Effector memory CD4-positive, alpha-beta T cell (primary cell): ENCODE measurements around the gene NPC2.
"Not testable (repeated sequence)": the region's sequence is repeated elsewhere in the genome, so short reads cannot be mapped to it uniquely, and the experiment has no call there.

Source experiments
- DNase-seq, 3 donors: peaks; one replicate each; pipeline ENCODE4 v3.0.0-alpha.2; 2020
- H3K27ac ChIP-seq: 2 replicates; pipeline ENCODE4 v1.7.0; 2013; ENCODE audit warnings: mild to moderate bottlenecking, low read length, moderate library complexity; ENCODE audit not compliant: insufficient read depth, poor library complexity, severe bottlenecking
- H3K27me3 ChIP-seq: replicated peaks from 2 replicates; pipeline ENCODE4 v1.7.0; 2013; ENCODE audit warnings: mild to moderate bottlenecking, low read length; ENCODE audit not compliant: insufficient read depth, control insufficient read depth, poor library complexity, severe bottlenecking
- H3K36me3 ChIP-seq: 2 replicates; pipeline ENCODE4 v1.7.0; 2013; ENCODE audit warnings: mild to moderate bottlenecking, low read length, moderate library complexity; ENCODE audit not compliant: control insufficient read depth, insufficient read depth
- H3K4me1 ChIP-seq: 2 replicates; pipeline ENCODE4 v1.7.0; 2013; ENCODE audit warnings: low read length, mild to moderate bottlenecking; ENCODE audit not compliant: control insufficient read depth, insufficient read depth, poor library complexity, severe bottlenecking
- H3K4me3 ChIP-seq: 2 replicates; pipeline ENCODE4 v1.7.0; 2013; ENCODE audit warnings: low read length, low read depth, mild to moderate bottlenecking; ENCODE audit not compliant: insufficient read depth, poor library complexity, severe bottlenecking
- H3K9me3 ChIP-seq: 2 replicates; pipeline ENCODE4 v1.7.0; 2013; ENCODE audit warnings: mild to moderate bottlenecking, low read length, moderate library complexity; ENCODE audit not compliant: control insufficient read depth

Gene NPC2

DNA sequence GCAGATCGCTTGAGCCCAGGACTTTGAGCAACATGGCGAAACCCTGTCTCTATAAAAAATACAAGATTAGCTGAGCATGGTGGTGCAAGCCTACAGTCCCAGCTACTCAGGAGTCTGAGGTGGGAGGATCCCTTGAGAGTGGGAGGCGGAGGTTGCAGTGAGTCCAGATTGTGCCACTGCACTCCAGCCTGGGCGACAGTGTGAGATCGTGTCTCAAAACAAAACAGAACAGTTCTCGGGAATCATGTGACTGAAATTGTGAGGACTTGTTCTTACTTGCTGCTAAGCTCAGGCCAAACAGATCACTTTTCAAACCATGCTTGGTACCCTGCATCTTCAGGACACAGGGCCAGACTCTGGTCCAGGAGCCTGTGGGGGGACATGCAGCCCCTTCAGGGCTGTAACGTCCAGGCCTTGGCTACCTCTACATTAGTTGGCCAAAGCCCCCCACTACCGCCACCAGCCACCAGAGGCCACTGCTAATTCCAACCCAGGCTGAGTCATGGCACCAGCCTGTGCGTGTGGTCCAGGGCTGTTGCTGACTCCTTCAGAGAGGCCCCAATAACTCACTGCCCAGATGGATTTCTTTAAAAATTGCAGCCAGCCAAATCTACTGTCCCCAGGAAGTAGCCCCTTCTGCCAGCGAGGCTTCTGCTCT, 33.7 kb downstream of the NPC2 start:
- Histone ChIP-seq H3K4me1 (no peaks in the 10 kb centered on the region), H3K27ac (no peak overlapping the region), H3K36me3 (no peaks in the 10 kb centered on the region), H3K27me3 (no peaks in the 10 kb centered on the region), H3K9me3 (no peaks in the 10 kb centered on the region), H3K4me3 (no peak overlapping the region)
- no peak for DNase-seq

DNA sequence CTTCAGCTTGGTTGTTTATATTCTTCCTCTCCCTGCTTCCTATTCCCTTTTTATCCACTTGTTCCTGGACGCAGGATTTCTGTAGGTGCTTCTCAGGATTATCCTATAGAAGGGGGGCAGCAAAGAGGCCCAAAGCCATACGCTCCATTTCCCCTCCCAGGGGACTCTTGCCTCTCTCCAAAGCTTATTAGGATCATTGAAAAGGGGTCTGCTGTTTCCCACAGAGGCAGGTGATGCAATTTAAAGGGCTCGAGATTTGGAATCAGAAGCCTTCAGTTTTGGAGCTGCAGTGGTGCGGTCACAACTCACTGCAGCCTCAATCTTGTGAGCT, 35.6 kb downstream of the NPC2 start:
- Histone ChIP-seq H3K36me3 (no peaks in the 10 kb centered on the region), H3K9me3 (no peaks in the 10 kb centered on the region), H3K27ac (no peak overlapping the region), H3K4me3 (no peak overlapping the region), H3K4me1 (no peaks in the 10 kb centered on the region), H3K27me3 (no peaks in the 10 kb centered on the region)
- no peak for DNase-seq

DNA sequence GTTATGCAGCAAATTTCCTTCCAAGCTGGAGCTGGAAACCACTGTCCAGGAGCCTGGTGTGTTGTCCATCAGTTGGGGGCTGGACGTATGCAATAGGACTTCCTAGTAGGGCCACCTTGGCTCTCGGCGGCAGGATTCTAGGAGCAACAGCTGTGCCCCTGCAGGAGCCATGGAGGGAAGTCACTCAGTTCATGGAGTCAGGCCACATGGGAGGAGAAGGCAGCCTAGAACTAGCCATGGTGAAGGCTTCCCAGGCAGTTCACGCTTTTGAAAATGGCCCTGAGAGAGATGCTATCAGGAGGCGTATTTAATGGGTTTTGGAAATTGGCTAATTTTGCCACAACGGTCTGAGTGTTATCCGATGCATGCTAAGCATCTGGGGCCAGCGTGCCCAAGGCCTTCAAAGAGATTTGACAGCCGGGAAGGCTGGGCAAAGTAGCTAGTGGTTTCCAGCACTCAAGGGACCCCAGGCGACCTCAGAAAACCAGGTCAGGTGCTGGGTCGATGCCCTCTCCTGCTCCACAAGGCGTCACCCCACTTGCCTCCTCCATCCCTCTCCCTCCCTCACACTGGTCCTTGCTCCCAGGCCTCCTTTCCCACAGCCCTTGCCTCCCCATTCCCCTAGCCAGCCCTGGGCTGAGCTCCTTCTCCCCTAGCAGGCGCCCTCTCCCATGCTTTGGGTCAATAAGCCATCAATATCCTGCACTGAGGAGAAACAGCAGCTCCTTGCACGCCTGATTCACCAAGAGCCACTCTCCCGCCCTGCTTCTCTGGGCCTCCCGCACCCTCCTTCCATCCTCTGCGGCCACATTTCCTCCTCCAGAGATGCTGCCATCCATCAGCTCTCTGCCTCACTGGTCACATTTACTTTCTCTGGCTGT, 36.2 kb downstream of the NPC2 start:
- Histone ChIP-seq H3K36me3 (no peaks in the 10 kb centered on the region), H3K9me3 (no peaks in the 10 kb centered on the region), H3K27ac (no peak overlapping the region), H3K27me3 (no peaks in the 10 kb centered on the region), H3K4me1 (no peaks in the 10 kb centered on the region), H3K4me3 (no peak overlapping the region)
- DNase-seq, result no peak

DNA sequence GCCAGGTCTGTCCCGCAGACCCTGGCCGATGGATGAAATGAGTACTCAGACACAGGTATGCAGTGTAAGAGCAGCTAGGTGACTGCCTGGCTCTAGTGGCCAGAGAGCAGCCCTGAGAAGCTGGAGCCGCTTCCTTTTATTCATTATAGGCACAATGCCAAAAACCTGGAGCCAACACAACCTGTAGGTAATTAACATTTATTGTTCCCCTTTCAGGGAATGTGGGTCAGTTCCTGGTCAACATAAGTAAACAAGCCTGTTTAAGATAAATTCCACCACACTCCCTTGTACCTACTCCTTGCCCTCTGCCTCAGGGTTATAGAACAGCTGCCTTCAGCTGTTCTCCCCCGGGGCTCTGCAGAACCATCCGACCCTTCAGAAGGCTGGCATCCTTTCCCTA, 38.7 kb downstream of the NPC2 start:
- not testable (repeated sequence) for H3K27ac ChIP-seq, H3K36me3 ChIP-seq, DNase-seq, H3K27me3 ChIP-seq, H3K4me1 ChIP-seq, H3K4me3 ChIP-seq, H3K9me3 ChIP-seq

DNA sequence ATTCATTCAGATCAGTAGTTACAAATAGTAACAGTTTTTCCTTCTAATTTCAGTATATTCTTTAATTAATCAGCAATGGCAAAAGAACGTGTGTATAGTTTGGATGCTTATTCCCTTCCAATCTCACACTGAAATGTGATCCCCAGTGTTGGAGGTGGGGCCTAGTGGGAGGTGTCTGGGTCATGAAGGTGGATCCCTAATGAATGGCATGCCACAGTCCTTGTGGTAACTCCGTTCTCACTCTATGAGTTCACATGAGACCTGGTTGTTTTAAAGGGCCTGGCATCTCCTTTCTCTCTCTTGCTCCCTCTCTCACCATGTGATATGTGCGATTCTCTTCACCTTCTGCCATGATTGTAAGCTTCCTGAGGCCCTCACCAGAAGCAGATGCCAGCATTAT, 48.2 kb downstream of the NPC2 start:
- H3K27ac ChIP-seq, result no peak overlapping the region
- no peaks in the 10 kb centered on the region for H3K9me3 ChIP-seq
- H3K4me3 ChIP-seq, result no peak overlapping the region
- H3K27me3 ChIP-seq, result no peaks in the 10 kb centered on the region
- H3K4me1 ChIP-seq, result no peaks in the 10 kb centered on the region
- DNase-seq, result no peak
- H3K36me3 ChIP-seq, result no peaks in the 10 kb centered on the region

DNA sequence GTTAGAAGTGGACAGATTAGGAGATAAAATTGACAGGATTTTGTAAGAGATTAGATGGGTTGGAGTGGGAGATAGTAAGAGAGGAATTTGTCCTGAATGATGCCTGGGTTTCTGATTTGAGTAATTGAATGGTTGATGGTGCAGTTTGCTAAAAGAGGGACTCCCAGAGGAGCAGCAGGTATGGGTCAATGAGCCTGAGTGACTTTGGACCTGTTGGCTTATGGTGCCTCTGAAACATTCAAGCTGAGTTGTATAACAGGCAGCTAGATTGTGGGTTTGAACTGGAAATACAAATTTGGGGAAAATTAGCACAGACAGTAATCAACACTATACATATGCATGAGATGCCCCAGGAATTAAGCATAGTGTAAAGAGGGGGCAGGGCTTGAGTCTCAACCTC, 50.3 kb downstream of the NPC2 start:
- Histone ChIP-seq H3K4me1 (no peaks in the 10 kb centered on the region), H3K4me3 (no peak overlapping the region), H3K27me3 (no peaks in the 10 kb centered on the region), H3K9me3 (no peaks in the 10 kb centered on the region), H3K27ac (no peak overlapping the region), H3K36me3 (no peaks in the 10 kb centered on the region)
- DNase-seq, result no peak

DNA sequence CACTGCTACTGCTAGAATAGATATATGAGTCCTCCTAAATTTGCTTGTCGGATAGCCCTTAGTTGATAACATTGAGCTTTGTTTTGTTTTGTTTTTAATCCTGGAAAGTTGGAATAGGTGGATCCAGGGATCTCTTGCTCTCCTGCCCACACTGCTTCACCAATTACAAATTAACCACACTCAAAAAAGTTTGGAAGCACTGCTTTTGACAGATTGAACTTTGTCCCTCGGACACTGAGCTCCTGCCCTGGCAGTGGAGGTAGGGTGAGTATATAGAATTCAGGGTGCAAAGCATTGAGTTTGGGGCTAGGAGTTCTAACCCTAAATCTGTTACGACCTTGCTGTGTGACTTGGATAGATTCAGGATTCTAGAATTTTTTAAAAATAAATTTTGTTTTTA, 52.0 kb downstream of the NPC2 start:
- DNase-seq, result no peak
- H3K27me3 ChIP-seq, result no peaks in the 10 kb centered on the region
- H3K27ac ChIP-seq, result no peak overlapping the region
- H3K4me3 ChIP-seq, result no peak overlapping the region
- no peaks in the 10 kb centered on the region for H3K36me3 ChIP-seq
- no peaks in the 10 kb centered on the region for H3K4me1 ChIP-seq
- no peaks in the 10 kb centered on the region for H3K9me3 ChIP-seq

DNA sequence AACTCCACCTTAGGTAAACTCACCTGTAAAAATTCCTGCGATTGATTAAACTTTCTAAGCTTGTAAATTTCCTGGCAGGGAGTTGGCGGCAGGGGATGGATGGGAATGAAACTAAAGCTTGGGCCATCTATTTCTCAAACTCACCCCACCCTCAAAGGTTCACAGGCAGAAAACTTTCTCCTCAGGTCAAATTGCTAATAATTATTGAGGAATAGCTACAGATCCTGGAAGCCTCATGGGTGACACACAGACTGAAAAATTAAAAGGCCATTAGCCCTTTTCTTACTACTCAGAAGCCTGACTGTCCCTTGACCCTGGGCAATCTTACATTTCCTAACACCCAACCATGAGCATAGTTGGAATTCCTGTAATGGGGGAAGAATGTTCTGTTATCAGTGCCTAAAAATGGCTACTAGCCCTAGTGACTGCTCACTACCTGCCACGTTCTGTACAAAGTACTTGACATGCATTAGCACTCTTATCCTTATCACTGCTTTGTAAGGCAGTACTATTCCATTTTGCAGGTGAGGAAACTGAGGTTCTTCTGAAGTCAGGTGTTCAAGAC, 54.7 kb downstream of the NPC2 start:
- no peak overlapping the region for H3K27ac ChIP-seq
- DNase-seq, result no peak
- H3K4me1 ChIP-seq, result no peaks in the 10 kb centered on the region
- H3K4me3 ChIP-seq, result no peak overlapping the region
- peaks cover 3% of the 10 kb centered on the region for H3K27me3 ChIP-seq
- no peaks in the 10 kb centered on the region for H3K36me3 ChIP-seq
- H3K9me3 ChIP-seq, result no peaks in the 10 kb centered on the region

DNA sequence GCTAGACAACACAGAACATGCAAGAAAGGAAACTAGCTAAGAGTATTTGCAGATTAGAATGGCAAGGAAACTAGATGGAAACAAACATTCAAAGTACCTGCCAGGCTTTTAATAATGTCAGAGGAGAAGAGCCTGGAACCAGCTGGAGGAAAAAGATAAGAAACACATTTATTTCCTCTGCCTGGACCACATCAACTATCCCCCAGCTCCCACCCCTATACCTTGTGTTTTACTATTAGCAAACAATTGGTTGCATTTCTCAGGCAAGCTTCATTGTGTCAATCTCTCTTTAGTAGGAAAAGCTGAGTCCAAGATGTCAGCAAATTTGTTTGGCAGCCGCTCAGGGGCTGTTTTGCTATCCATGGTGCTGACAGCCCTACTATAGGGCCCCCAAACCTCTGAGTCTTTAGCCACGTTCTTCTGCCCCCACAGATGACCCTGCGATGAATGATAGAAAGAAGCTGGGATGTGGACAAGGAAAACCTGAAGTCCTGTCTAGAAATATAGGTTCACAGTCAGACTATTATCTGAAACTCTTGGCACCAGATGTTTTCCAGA, 55.5 kb downstream of the NPC2 start:
- Histone ChIP-seq H3K9me3 (no peaks in the 10 kb centered on the region), H3K27me3 (peaks cover 3% of the 10 kb centered on the region), H3K4me1 (no peaks in the 10 kb centered on the region), H3K36me3 (no peaks in the 10 kb centered on the region), H3K27ac (no peak overlapping the region), H3K4me3 (no peak overlapping the region)
- no peak for DNase-seq

DNA sequence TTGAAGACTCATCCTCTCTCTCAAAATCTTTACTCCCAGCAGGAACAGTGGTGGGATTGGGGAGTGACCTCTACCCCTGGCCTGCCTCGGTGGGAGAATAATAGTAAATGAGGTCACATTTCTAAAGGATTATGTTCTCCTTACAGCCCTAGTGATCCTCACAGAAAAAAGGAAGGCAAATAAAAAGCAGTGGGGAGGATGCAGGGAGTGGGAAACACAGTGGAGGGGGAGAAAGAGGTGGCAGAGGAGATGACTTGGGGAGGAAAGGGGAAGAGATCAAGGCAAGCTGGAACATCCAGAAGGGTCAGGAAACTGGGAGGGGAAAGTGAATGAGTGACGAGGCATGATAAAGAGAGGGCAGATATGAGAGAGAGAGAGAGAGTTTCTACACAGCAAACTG, 58.8 kb downstream of the NPC2 start:
- H3K27ac ChIP-seq, result no peak overlapping the region
- no peak for DNase-seq
- H3K4me3 ChIP-seq, result no peak overlapping the region
- H3K9me3 ChIP-seq, result no peaks in the 10 kb centered on the region
- no peaks in the 10 kb centered on the region for H3K36me3 ChIP-seq
- peaks cover 3% of the 10 kb centered on the region for H3K27me3 ChIP-seq
- H3K4me1 ChIP-seq, result no peaks in the 10 kb centered on the region
